Prostate gland (tissue), 2 donors: ENCODE data around the gene FXYD4.

Experiments used
- CTCF ChIP-seq, 4 experiments: fragments of 200-600 bp in 2 of 4; fragments of 450-650 bp in 2 of 4; sonication (generic) in 2 of 4; IDR thresholded peaks; 1 replicate in 3 of 4; 2 replicates in 1 of 4; pipeline ENCODE4 v1.5.1; 2016 to 2019; ENCODE audit warnings: antibody characterized with exemption in 4 of 4, mild to moderate bottlenecking in 2 of 4, moderate library complexity in 2 of 4
- POLR2A ChIP-seq: fragments of 450-650 bp; IDR thresholded peaks from one replicate; pipeline ENCODE4 v1.6.1; 2016; ENCODE audit warnings: antibody characterized with exemption, mild to moderate bottlenecking
- POLR2AphosphoS5 ChIP-seq: sonication (generic); formaldehyde crosslinking; IDR thresholded peaks from one replicate; pipeline ENCODE4 v1.6.1; 2017; ENCODE audit warnings: antibody characterized with exemption

DNA sequence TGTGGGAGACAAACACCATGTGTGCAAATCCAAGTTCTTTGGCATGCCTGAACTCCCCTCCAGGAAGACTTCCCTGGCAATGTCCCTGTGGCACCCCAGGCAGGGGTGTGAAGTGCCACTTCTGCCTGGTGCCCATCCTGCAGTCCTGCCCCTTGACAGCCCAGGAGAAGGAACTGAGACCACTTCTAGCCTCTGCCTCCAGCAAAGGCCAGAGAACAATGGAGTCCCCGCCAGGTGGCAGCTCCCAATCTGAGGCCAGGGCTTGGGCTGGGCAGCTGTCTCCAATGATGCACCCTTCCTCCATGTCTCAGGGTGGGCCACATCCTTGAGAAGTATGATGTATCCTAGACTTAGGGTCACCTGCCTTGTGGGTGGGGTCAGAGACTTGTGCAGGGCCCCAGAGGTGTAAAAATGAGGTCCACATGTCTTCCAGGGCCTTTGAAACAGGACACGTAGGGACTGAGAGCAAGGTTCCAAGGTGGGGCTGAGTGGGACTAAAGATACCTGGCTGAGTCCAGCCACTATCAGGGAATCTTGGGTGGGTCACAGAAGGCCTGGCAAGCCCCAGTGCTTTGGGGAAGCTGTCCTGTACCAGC lies 5.5 kb downstream of the FXYD4 start:
- TF ChIP-seq CTCF (IDR thresholded peaks at IDR 0.05): no peak
- TF ChIP-seq POLR2AphosphoS5: no peak
- no peak for TF ChIP-seq POLR2A
